Neural progenitor cell (in vitro differentiated cells): ENCODE measurements around the gene IQCN. TPM values are rescaled to one million over a fixed set of nuclear protein-coding genes. Genes with fewer than 3 reads are reported as not detected.

Experiments used
- DNase-seq: peaks from one replicate; pipeline ENCODE4 v3.0.0-alpha.2; 2016; ENCODE audit warnings: low spot score
- H2AFZ ChIP-seq: fragments of 200-600 bp; sonication (generic); replicated peaks from 2 replicates; pipeline ENCODE4 v1.6.1; 2016; ENCODE audit warnings: antibody characterized with exemption
- H3F3A ChIP-seq: fragments of 200-600 bp; sonication (generic); 2 replicates; pipeline ENCODE4 v1.6.1; 2016; ENCODE audit warnings: antibody characterized with exemption, low read depth
- H3K27ac ChIP-seq: fragments of 200-600 bp; sonication (generic); 2 replicates; pipeline ENCODE4 v1.5.1; 2016; ENCODE audit warnings: mild to moderate bottlenecking
- H3K27me3 ChIP-seq: fragments of 200-600 bp; sonication (generic); 2 replicates; pipeline ENCODE4 v1.6.1; 2016; ENCODE audit warnings: mild to moderate bottlenecking, moderate library complexity
- H3K36me3 ChIP-seq: fragments of 200-600 bp; sonication (generic); 2 replicates; pipeline ENCODE4 v1.5.1; 2016
- H3K4me1 ChIP-seq: fragments of 200-600 bp; sonication (generic); 2 replicates; pipeline ENCODE4 v1.6.1; 2016; ENCODE audit warnings: mixed run types
- H3K4me2 ChIP-seq: fragments of 200-600 bp; sonication (generic); 2 replicates; pipeline ENCODE4 v1.6.1; 2016
- H3K4me3 ChIP-seq: fragments of 200-600 bp; sonication (generic); 2 replicates; pipeline ENCODE4 v1.5.1; 2016
- H3K79me2 ChIP-seq: fragments of 200-600 bp; sonication (generic); 2 replicates; pipeline ENCODE4 v1.6.1; 2016; ENCODE audit warnings: low read depth
- H3K9ac ChIP-seq: fragments of 200-600 bp; sonication (generic); 2 replicates; pipeline ENCODE4 v1.6.1; 2016
- H3K9me3 ChIP-seq: fragments of 200-600 bp; sonication (generic); 2 replicates; pipeline ENCODE4 v1.5.1; 2016; ENCODE audit warnings: low read depth
- H4K20me1 ChIP-seq: fragments of 200-600 bp; sonication (generic); 2 replicates; pipeline ENCODE4 v1.6.1; 2016; ENCODE audit warnings: low read depth
- H3K27ac Mint-ChIP-seq: 3 replicates; pipeline ENCODE4 v1.8.0; 2021; ENCODE audit warnings: mixed read lengths
- H3K27me3 Mint-ChIP-seq: 2 replicates; pipeline ENCODE4 v1.8.0; 2022; ENCODE audit warnings: low read depth, mild to moderate bottlenecking, inconsistent platforms, moderate library complexity, mixed read lengths; ENCODE audit not compliant: insufficient read depth
- H3K36me3 Mint-ChIP-seq: 3 replicates; pipeline ENCODE4 v1.8.0; 2021; ENCODE audit warnings: mixed read lengths
- H3K4me1 Mint-ChIP-seq: 3 replicates; pipeline ENCODE4 v1.8.0; 2021; ENCODE audit warnings: mixed read lengths
- H3K4me3 Mint-ChIP-seq: 3 replicates; pipeline ENCODE4 v1.8.0; 2021; ENCODE audit warnings: mild to moderate bottlenecking, moderate library complexity, mixed read lengths
- H3K9me3 Mint-ChIP-seq: 3 replicates; pipeline ENCODE4 v1.8.0; 2020; ENCODE audit warnings: mixed read lengths
- EZH2 ChIP-seq: fragments of 200-600 bp; sonication (generic); IDR thresholded peaks from 2 replicates; pipeline ENCODE4 v1.6.1; 2017; ENCODE audit warnings: antibody characterized with exemption, mild to moderate bottlenecking, moderate library complexity
- EZH2phosphoT487 ChIP-seq: fragments of 200-600 bp; sonication (generic); IDR thresholded peaks from 2 replicates; pipeline ENCODE4 v1.6.1; 2017; ENCODE audit warnings: antibody characterized with exemption
- total RNA-seq: library from RNA; depleted of rRNA; stranded (reverse); fragments of >200 nt; gene quantifications from 2 replicates; pipeline ENCODE4 v1.2.3, GENCODE V29; 2015; ENCODE audit warnings: low replicate concordance
- TF ChIP-seq, protein P1 (sequence below): fragments of 200-600 bp; sonication (generic); IDR thresholded peaks from 2 replicates; pipeline ENCODE4 v1.5.1; 2017; ENCODE audit warnings: antibody characterized with exemption, mild to moderate bottlenecking

Gene IQCN
- total RNA-seq, 1 donor from 2014 or later = 0.11 TPM

DNA sequence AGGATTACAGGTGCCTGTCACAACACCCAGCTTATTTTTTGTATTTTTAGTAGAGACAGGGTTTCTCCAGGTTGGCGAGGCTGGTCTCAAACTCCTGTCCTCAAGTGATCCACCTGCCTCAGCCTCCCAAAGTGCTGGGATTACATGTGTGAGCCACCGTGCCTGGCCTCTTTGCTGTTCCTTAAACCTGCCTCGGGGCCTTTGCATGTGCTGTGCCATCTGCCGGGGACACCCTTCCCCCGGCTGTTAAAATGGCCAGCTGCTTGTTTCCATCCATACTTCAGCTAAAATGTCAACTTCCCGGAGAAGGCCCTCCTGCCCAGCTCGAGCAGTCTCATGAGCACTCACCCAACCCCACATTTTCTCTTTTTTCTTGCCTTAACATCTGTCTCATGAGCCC lies 29.0 kb downstream of the IQCN start:
- no peak overlapping the region for H3K4me2 ChIP-seq
- no peaks in the 10 kb centered on the region for H3K4me1 ChIP-seq
- Mint-ChIP-seq H3K4me1 (no peaks in the 10 kb centered on the region), H3K27me3 (peaks cover 8% of the 10 kb centered on the region), H3K27ac (no peak overlapping the region), H3K4me3 (no peak overlapping the region), H3K9me3 (no peaks in the 10 kb centered on the region), H3K36me3 (no peaks in the 10 kb centered on the region)
- H3K9ac ChIP-seq = no peak overlapping the region
- H3K27ac ChIP-seq = no peak overlapping the region
- no peaks in the 10 kb centered on the region for H3K9me3 ChIP-seq
- no peak overlapping the region for H3K4me3 ChIP-seq
- TF ChIP-seq, protein P1, sequence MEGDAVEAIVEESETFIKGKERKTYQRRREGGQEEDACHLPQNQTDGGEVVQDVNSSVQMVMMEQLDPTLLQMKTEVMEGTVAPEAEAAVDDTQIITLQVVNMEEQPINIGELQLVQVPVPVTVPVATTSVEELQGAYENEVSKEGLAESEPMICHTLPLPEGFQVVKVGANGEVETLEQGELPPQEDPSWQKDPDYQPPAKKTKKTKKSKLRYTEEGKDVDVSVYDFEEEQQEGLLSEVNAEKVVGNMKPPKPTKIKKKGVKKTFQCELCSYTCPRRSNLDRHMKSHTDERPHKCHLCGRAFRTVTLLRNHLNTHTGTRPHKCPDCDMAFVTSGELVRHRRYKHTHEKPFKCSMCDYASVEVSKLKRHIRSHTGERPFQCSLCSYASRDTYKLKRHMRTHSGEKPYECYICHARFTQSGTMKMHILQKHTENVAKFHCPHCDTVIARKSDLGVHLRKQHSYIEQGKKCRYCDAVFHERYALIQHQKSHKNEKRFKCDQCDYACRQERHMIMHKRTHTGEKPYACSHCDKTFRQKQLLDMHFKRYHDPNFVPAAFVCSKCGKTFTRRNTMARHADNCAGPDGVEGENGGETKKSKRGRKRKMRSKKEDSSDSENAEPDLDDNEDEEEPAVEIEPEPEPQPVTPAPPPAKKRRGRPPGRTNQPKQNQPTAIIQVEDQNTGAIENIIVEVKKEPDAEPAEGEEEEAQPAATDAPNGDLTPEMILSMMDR = no peak
- TF ChIP-seq EZH2phosphoT487 (no peak), EZH2 (no peak)
- H3F3A ChIP-seq = no peaks in the 10 kb centered on the region
- H4K20me1 ChIP-seq = no peaks in the 10 kb centered on the region
- no peak for DNase-seq
- no peaks in the 10 kb centered on the region for H3K36me3 ChIP-seq
- H3K79me2 ChIP-seq = no peaks in the 10 kb centered on the region
- H2AFZ ChIP-seq = no peak overlapping the region
- H3K27me3 ChIP-seq = no peaks in the 10 kb centered on the region

DNA sequence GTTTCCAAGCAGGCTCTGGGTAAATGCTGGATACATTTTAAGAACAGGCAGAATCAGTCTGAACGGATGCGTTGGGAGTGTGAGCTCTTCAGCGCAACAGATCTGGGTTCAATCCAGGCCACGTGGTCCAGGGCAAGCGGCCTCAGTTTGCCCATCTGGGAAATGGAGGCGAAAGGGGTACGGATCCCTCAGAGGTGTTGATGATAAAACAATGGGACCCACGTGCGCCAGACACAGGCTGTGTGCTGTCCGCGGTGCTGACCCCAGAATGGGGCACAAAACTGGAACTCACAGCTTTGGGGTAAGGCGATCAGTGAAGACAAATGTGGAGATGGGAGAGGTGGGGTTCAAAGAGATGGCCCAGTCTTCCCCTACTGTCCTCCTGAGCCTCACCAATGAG lies 34.9 kb downstream of the IQCN start:
- TF ChIP-seq EZH2phosphoT487 (no peak), EZH2 (no peak)
- TF ChIP-seq, protein P1 = no peak
- H3K9ac ChIP-seq = no peak overlapping the region
- H3K79me2 ChIP-seq = no peaks in the 10 kb centered on the region
- peaks cover 4% of the 10 kb centered on the region for H4K20me1 ChIP-seq
- Mint-ChIP-seq H3K9me3 (no peaks in the 10 kb centered on the region), H3K4me3 (no peak overlapping the region), H3K27ac (no peak overlapping the region), H3K27me3 (peaks cover 12% of the 10 kb centered on the region), H3K36me3 (no peaks in the 10 kb centered on the region), H3K4me1 (no peaks in the 10 kb centered on the region)
- H3K36me3 ChIP-seq = no peaks in the 10 kb centered on the region
- H3K4me2 ChIP-seq = no peak overlapping the region
- no peak overlapping the region for H3K4me3 ChIP-seq
- peak; percentile 46 for DNase-seq
- no peaks in the 10 kb centered on the region for H3F3A ChIP-seq
- H2AFZ ChIP-seq = no peak overlapping the region
- H3K4me1 ChIP-seq = no peaks in the 10 kb centered on the region
- peaks cover 36% of the 10 kb centered on the region for H3K27me3 ChIP-seq
- H3K9me3 ChIP-seq = no peaks in the 10 kb centered on the region
- no peak overlapping the region for H3K27ac ChIP-seq

DNA sequence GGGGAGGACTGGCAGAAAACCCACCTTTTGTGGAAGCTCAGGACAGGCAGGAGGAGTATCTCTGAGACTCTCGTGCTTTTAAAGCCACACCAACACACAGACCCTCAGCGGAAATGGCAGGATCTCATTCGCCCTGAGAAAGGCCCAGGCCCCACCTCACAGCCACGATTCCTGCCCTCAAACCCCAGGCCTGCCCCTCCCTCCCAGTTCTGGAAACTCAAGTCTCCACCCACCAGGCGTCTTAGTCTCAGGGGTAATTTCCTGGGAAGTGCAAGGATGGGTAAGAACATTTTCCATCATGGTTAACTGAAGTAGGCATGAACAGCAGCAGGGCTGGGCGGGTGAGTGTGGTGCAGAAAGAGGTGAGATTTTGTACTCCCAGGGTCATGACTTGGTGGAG lies 40.1 kb downstream of the IQCN start:
- Histone ChIP-seq H3K27me3 (peaks cover 53% of the 10 kb centered on the region), H3K9ac (no peak overlapping the region), H3K9me3 (no peaks in the 10 kb centered on the region), H3K27ac (no peak overlapping the region), H3K4me2 (no peak overlapping the region), H4K20me1 (peaks cover 19% of the 10 kb centered on the region), H3F3A (peaks cover 18% of the 10 kb centered on the region), H3K4me1 (no peaks in the 10 kb centered on the region), H3K4me3 (no peak overlapping the region), H2AFZ (no peak overlapping the region), H3K36me3 (no peaks in the 10 kb centered on the region), H3K79me2 (no peaks in the 10 kb centered on the region)
- Mint-ChIP-seq H3K27me3 (peaks cover 32% of the 10 kb centered on the region), H3K4me1 (peaks cover 6% of the 10 kb centered on the region), H3K27ac (no peak overlapping the region), H3K9me3 (peaks cover 6% of the 10 kb centered on the region), H3K36me3 (no peaks in the 10 kb centered on the region), H3K4me3 (no peak overlapping the region)
- TF ChIP-seq EZH2phosphoT487 (no peak), EZH2 (no peak)
- TF ChIP-seq, protein P1 = no peak
- no peak for DNase-seq
